SH-SY5Y (cell line): Measurements from ENCODE around the gene PCNX1.

Source experiments
- GATA2 ChIP-seq: IDR thresholded peaks from 2 replicates; pipeline ENCODE4 v1.6.1; 2011; ENCODE audit warnings: mild to moderate bottlenecking, low read depth, low read length
- GATA3 ChIP-seq: IDR thresholded peaks from 2 replicates; pipeline ENCODE4 v1.6.1; 2011; ENCODE audit warnings: low read depth, mild to moderate bottlenecking, low read length, moderate library complexity

Gene PCNX1

DNA sequence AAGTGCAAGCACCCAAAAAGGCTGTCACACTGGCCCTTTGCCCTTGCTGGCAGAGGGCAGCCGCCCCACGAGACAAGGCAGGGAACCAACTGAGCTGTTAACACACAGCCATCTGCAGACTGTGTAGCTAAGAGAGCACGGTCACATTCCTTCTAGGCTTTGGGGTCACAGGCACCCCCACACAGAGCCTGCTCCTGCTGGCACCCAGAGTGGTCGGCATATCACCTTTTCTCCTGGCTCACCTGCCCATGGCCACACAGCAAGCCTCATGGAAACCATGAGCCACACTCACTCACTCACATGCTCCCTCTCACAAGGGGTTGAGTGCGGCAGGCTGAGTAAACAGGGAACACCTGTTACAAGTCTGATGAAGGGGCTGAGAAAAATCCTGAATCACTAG, 214.5 kb downstream of the PCNX1 start:
- TF ChIP-seq GATA2 = no peak
- no peak for TF ChIP-seq GATA3

DNA sequence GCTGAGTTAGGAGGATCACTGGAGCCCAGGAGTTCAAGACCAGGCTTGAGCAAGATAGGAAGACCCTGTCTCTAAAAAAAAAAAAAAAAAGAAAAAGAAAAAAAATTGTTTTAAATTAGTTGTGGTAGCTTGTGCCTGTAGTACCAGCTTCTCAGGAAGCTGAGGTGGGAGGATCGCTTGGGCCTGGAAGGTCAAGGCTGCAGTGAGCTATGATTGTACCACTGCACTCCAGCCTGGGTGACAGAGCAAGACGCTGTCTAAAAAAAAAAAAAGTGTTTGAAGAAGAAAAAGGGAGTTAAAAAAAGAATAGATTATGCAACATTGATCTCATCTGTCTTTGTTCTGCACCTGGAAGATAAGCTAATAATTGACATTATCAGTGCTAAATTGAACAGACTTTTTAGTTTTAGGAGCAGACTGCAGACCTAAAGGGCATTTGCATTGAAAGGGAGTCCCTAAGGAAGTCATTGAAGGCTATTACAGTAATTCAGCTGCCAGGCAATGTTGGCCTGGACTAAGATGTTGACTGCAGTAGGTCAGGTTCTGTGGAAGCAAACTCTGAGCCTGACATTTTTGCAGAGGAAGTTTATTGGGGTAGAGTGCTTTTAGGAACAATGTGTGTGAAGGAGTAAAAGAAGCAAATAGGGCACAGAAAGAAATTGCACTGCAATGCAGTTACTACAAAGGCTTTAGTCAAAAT, 215.8 kb downstream of the PCNX1 start:
- no peak for TF ChIP-seq GATA3
- 0 out of 2 replicates have a peak, but pooled peaks have one; percentile 4 for TF ChIP-seq GATA2

DNA sequence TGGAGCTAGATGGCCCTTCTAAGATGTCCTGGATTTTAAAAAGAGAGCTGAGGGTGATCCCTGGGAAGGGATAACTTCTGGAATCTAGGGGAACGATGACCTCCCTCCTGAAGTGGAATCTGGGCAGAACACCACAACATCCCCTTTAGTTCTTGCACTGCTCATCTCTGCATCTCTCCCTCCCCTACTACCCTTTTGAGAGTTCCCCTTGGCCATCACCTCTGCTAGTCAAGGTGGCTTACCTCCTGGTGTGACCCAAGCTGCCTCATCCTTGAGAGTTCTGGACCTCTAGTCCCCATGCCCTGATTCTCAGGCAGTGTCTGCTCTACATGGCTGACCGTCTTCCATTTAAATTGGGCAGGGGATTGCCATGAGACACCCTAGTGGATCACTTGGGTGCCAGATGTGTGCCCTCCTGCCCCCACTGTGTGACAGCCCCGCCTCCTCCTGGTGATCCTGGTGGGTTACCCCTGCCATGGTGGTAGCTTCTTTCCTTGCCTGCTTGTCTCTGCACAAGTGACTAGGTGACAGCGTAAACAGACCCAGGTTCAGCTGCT, 216.4 kb downstream of the PCNX1 start:
- TF ChIP-seq GATA3 (no peak), GATA2 (no peak)

DNA sequence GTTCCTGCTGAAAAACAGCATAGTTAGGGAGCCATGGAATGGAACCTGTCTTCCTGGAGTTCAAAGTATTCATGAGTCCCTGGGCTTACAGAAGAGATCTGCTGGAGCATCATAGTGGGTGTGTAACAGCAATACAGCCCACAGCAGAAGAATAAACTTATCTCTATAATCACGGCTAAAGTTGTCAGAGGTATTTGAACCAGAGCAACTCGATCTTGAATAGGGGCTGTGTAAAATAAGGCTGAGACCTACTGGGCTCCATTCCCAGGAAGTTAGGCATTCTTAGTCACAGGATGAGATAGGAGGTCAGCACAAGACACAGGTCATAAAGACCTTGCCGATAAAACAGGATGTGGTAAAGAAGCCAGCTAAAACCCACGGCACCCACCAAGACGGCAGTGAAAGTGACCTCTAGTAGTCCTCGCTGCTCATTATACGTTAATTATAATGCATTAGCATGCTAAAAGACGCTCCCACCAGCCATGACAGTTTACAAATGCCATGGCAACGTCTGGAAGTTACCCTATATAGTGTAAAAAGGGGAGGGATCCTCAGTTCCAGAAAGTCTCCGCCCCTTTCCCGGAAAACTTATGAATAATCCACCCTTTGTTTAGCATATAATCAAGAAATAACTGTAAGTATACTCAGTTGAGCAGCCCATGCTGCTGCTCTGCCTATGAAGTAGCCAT, 223.4 kb downstream of the PCNX1 start:
- no peak for TF ChIP-seq GATA2

DNA sequence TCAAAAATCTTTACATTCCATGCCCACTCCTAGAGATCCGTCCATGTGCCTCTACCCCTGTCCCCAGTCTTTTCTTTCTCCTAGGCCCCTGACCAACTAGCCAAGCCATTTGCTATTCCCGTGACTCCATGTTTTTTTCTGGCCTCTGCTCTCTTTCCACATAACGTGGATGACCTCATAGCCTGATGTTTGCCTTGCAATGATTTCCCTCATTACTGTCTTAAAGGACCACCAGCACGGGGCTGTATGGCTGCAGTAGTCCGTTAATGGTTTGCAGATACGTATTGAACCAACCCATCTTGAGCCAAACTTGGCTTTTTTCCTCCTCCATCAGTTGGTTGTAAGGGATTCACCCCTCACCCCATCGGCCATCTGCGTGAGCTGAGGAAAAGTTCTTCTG, 226.0 kb downstream of the PCNX1 start:
- no peak for TF ChIP-seq GATA2
- no peak for TF ChIP-seq GATA3

DNA sequence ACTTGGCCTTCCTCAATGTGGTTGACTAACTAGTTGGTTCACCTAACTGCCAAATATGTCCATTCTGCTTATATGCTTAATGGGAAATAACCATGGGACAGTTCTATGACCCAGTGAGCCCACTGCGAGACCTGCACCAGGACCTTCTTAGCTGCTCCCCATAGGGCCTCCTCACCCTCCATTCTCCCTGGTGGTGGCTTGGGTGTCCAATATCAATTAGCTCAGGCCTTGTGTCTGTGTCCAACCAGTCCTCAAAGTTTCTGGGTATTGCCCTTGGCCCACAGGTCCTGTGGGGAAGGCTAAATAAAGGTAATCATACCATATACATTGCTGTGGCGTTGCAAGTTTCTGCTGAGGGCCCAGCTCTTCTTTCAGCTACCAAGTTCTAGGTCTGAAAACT, 228.2 kb downstream of the PCNX1 start:
- TF ChIP-seq GATA3 (no peak), GATA2 (no peak)

DNA sequence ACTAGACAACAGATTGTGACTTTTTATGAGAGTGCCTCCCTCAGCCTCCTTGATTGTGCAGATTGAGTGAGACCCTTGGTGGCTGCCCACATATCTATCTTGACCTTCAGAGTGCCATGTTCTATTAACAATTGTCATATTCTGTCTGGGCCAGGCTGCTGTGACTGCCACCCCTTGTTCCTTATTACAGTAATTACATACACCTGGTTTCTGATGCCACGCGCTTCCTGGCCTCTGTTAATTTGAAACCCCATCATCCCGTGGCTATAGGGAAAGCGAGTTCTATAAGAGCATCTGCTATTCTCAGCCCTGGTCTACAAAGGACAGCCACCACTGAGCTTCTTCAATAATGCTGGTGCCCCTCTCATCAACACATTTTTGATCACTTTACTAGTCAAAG, 228.7 kb downstream of the PCNX1 start:
- TF ChIP-seq GATA3 = no peak
- no peak for TF ChIP-seq GATA2

DNA sequence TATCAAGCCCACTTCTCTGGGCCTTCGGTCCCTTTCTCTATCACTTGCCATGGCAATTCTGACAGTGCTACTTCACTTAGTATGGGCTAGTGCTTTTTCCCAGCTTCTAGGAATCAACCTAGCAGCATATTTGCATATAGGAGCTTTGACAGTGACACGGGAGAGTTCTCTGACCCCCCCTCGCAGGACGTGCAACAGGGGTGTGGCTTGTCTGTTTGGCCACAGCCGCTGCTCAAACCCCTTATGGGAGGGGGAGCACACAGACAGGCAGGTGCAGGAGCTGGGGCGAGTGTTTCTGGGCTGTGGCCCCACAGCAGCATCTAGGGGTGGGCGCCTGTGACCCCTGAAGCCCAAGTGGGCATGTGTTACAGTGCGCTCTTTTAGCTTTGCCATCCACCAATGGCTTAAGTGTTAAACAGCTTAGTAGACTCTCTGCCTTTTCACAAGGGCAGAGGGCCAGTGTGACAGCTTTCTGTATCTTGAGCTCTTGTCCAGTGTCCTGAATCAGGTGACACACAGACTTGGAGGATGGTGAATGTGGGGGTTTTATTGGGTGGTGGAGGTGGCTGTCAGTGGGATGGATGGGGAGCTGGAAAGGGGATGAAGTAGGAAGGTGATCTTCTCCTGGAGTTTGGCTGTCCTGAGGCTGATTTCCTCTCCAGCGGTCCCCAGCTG, 229.3 kb downstream of the PCNX1 start:
- TF ChIP-seq GATA2 (no peak), GATA3 (no peak)

DNA sequence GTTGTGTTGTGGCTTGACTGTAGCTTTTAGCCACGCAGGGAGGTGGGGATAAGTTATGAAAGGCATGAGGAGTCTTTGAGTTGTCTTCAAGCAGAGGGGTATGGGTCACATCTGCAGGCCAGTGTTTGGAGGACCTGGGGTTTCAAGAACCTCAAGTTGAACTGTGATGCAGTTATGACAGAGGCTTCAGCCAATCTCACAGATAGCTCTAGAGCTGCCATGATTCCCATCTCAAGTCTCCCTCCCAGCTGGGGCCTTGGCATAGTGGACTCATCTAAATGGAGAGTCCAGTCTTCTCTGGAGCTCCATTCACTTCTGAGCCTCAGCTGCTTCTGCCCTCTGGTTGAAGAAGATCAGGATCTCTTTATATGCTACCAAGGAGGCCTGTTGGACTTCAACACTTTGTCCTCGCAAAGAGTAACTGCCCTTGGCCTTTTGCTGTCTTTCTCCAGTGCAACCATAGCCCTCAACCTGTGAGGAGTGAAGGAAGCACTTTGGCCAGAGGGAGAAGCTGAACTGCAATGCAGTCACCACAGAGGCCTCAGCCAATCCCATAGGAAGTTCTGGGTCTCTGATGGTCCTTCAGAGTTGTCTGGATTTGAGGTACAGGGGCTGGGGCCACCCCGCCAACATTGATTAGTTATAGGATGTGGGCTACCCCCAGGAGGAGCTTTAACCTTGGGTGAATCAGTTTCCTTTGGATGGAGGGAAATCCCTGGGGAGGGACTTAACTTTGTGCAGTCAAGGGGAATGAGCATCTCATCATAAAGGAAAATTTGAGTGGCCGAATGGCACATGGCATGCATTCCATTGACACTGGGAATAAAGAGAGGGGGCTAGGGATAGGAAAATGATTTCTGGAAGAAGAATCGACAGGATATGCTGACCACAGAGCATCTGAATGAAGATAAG, 230.5 kb downstream of the PCNX1 start:
- TF ChIP-seq GATA3 (no peak), GATA2 (no peak)

DNA sequence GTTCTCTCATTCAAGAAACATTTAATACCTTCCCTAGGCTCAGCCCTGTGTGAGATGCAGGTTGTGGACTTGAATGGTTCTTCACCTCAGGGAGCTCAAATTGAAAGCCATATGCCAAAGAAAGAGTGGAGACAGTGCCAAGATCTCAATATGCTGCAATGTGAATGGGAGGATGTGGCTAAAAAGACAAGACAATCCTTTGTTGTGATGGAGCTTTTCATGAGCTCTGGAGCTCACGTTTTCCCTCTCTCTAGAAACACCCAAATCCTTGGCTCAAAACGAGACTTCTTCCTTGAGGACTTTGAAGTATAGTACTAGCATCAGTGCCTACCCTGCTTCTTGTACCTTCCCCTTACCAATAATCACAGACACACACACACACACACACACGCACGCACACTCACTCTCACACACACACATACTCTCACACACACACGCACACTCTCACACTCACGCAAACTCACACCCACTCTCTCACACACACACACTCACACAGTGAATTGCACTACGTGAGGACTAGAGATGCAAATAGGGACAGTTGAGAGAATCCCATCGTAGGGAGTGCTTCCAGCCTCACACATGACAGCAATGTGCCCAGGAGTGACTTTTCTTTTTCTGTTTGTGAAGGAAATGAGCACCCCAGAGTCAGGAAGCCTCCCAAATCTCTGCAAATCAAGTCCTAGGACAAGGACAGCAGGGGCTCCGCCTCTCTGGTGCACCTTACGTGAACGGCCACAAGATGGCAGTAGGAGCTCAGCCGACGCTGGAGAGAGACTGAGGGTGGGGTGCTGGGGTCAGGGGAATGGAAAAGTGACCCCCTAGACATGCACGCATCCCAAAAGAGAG, 231.4 kb downstream of the PCNX1 start:
- TF ChIP-seq GATA2 (no peak), GATA3 (no peak)

DNA sequence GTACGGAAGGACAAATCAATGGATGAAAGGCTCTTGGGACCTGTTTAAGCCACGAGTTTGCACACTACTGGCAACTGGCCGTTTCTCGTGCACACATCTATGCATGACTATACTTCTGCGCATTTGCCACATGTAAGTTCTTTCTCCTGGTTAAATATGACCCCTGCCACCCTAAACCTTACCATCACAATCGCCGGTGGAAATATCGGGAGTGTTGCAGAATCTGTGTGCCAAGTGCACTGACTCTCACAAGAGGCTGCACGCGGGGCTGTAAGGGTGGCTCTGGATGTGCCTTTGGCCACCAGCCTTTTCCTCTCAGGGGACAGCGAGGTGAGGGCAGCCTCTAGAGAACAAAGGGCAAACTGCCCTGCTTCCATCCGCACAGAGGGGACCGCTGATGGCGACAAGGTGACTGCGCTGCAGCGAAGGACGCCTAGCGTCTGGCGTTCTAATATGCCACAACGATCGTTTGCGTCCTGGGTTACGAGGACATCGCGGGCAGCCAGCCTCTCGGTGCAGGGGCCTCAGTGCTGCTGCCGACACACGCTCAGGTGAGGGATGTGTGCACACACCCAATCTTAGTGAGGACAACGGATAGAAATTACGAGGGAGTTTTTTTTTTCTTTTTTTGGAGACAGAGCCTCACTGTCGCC, 232.2 kb downstream of the PCNX1 start:
- TF ChIP-seq GATA3 = no peak
- TF ChIP-seq GATA2 = no peak

DNA sequence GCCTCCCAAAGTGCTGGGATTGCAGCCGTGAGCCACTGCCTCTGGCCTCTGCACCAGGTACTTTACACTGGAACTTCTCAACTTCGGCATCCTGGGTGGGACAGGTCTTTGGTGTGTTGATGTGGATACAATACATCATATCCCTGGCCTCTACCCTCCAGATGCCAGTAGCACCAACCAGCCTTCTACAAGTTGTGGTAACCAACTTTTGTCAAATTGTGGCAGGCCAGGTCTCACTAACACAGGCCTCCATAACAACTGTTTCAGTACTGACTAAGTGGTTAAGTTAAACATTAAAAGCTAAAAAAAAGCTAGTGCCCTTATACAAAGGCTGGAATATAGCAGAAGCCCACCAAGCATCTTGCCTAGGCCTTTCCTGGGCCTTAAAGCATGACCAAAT, 232.9 kb downstream of the PCNX1 start:
- no peak for TF ChIP-seq GATA2
- TF ChIP-seq GATA3 = no peak

DNA sequence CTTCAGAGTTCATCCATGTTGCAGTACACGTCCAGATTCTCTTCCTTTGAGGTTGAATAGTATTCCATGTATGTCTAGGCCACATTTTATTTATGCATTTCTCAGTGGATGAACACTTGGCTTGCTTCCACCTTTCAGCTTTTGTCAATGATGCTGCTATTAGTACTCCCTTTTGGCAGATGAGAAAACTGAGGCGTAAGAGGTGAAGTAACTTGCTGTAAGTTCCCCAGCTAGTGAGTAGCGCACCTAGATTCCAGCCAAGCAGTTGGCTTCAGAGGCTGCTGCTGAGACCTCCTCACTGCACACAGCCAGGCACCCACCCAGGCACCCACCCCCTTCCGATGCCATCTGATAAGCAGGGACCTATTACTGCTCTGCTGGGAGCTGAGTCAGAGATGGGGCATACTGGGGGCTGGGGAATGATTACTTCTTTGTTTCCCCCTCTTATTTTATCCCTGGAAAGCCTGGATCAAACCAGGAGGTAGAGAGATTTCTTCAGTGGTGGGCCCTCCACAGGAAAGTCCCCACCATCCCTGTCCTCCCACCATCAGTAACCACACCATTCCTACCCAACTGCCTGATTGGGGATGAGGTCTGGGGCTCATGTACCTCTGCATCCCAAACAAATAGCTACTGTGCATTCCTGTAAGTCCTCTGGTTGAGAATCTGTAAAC, 234.6 kb downstream of the PCNX1 start:
- TF ChIP-seq GATA3 = no peak
